Gastroesophageal sphincter (tissue), 4 donors: ENCODE results near the gene SV2B. TPM values are rescaled to one million over a fixed set of nuclear protein-coding genes. Genes with fewer than 3 reads are reported as not detected.

ENCODE experiments used
- ATAC-seq: fragments of 150-250 bp; one replicate; pipeline ENCODE4 v1.9.1; 2016; ENCODE audit warnings: mild to moderate bottlenecking, moderate library complexity
- H3K27ac ChIP-seq, 4 donors: fragments of 200-600 bp; sonication (generic) in 3 of 4; 1 replicate in 3 of 4; 2 replicates in 1 of 4; pipeline ENCODE4 v1.5.1; 2016 to 2019
- H3K27me3 ChIP-seq: fragments of 200-600 bp; sonication (generic); one replicate; pipeline ENCODE4 v1.5.1; 2019
- H3K36me3 ChIP-seq, 2 donors: fragments of 200-600 bp; sonication (generic); one replicate each; pipeline ENCODE4 v1.5.1; 2019; ENCODE audit warnings: control low read depth in 1 of 2
- H3K4me1 ChIP-seq, 3 donors: fragments of 200-600 bp; sonication (generic); 1 replicate in 2 of 3; 2 replicates in 1 of 3; pipeline ENCODE4 v1.5.1; 2016 to 2019; ENCODE audit warnings: control low read depth in 2 of 3
- H3K4me3 ChIP-seq, 2 donors: fragments of 200-600 bp; sonication (generic); one replicate each; pipeline ENCODE4 v1.5.1; 2019; ENCODE audit warnings: mild to moderate bottlenecking in 1 of 2, moderate library complexity in 1 of 2
- H3K9me3 ChIP-seq, 3 donors: fragments of 200-600 bp; sonication (generic); one replicate each; pipeline ENCODE4 v1.5.1; 2017 to 2019; ENCODE audit warnings: control low read depth in 2 of 3
- CTCF ChIP-seq, 4 experiments: fragments of 200-600 bp in 2 of 4; fragments of 450-650 bp in 2 of 4; sonication (generic) in 1 of 4; IDR thresholded peaks; one replicate each; pipeline ENCODE4 v1.5.1; 2017 to 2019; ENCODE audit warnings: antibody characterized with exemption in 4 of 4, mild to moderate bottlenecking in 2 of 4, moderate library complexity in 2 of 4
- EP300 ChIP-seq: sonication (generic); formaldehyde crosslinking; IDR thresholded peaks from one replicate; pipeline ENCODE4 v1.6.1; 2017; ENCODE audit warnings: antibody characterized with exemption, mild to moderate bottlenecking
- POLR2A ChIP-seq, 2 donors: fragments of 450-650 bp; IDR thresholded peaks; one replicate each; pipeline ENCODE4 v1.6.1; 2017; ENCODE audit warnings: antibody characterized with exemption in 2 of 2, mild to moderate bottlenecking in 2 of 2, moderate library complexity in 1 of 2
- POLR2AphosphoS5 ChIP-seq: sonication (generic); formaldehyde crosslinking; IDR thresholded peaks from one replicate; pipeline ENCODE4 v1.6.1; 2017; ENCODE audit warnings: antibody characterized with exemption
- WGBS, 2 donors: methylation state at CpG; one replicate each; pipeline ENCODE4 v1.1.5; 2018; ENCODE audit warnings: low coverage in 1 of 2; 5-methylcytosine and 5-hydroxymethylcytosine counted together
- total RNA-seq, 4 donors: library from RNA; depleted of rRNA; stranded (reverse); fragments of >200 nt; gene quantifications; one replicate each; pipeline ENCODE4 v1.1.0, GENCODE V29; 2016

Gene SV2B
- total RNA-seq, 4 donors from 2014 or later = 0.16 to 4.1 (median 1.1) TPM

GRCh38 chr15:91255670-91256192, 155.7 kb downstream of the SV2B start:
- Histone ChIP-seq H3K36me3 (no peaks in the 10 kb centered on the region), H3K27ac (no peak overlapping the region), H3K27me3 (peaks cover 19% of the 10 kb centered on the region), H3K4me1 (no peaks in the 10 kb centered on the region), H3K4me3 (no peak overlapping the region), H3K9me3 (no peaks in the 10 kb centered on the region)
- 36 to 44% methylated on average over 3 of the region's 3 CpGs for WGBS, 2 donors
- TF ChIP-seq POLR2A (IDR thresholded peaks at IDR 0.05) (no peak), CTCF (IDR thresholded peaks at IDR 0.05) (no peak), EP300 (no peak), POLR2AphosphoS5 (peak; percentile 8)
- ATAC-seq = no peak

- Histone ChIP-seq H3K4me1 (peaks cover 0 to 2% (median 0%) of the 10 kb centered on the region in 3 donors), H3K27me3 (peaks cover 19% of the 10 kb centered on the region), H3K36me3 (no peaks in the 10 kb centered on the region), H3K9me3 (no peaks in the 10 kb centered on the region), H3K27ac (no peak overlapping the region), H3K4me3 (no peak overlapping the region)
- TF ChIP-seq EP300 (no peak), POLR2A (IDR thresholded peaks at IDR 0.05) (no peak), POLR2AphosphoS5 (no peak), CTCF (IDR thresholded peaks at IDR 0.05) (no peak)
- 94 to 95% methylated on average over 2 to 3 of the region's 6 CpGs for WGBS, 2 donors
- ATAC-seq = no peak
Observed at GRCh38 chr15:91257746-91258414, 157.8 kb downstream of the SV2B start.

GRCh38 chr15:91258415-91258759, 158.3 kb downstream of the SV2B start:
- peaks cover 19% of the 10 kb centered on the region for H3K27me3 ChIP-seq
- peaks cover 0 to 7% (median 0%) of the 10 kb centered on the region in 3 donors for H3K4me1 ChIP-seq
- H3K4me3 ChIP-seq = no peak overlapping the region
- H3K27ac ChIP-seq = no peak overlapping the region
- WGBS, 2 donors = no CpG with 5 or more reads among the region's 6 CpGs
- no peak for ATAC-seq
- no peaks in the 10 kb centered on the region for H3K36me3 ChIP-seq
- TF ChIP-seq POLR2AphosphoS5 = no peak
- TF ChIP-seq EP300 = no peak
- TF ChIP-seq POLR2A (IDR thresholded peaks at IDR 0.05) = no peak
- TF ChIP-seq CTCF (IDR thresholded peaks at IDR 0.05) = no peak
- no peaks in the 10 kb centered on the region for H3K9me3 ChIP-seq

- Histone ChIP-seq H3K36me3 (no peaks in the 10 kb centered on the region), H3K27me3 (peaks cover 19% of the 10 kb centered on the region), H3K9me3 (no peaks in the 10 kb centered on the region), H3K4me3 (no peak overlapping the region), H3K4me1 (peaks cover 0 to 14% (median 0%) of the 10 kb centered on the region in 3 donors), H3K27ac (no peak overlapping the region)
- WGBS, 2 donors = 69 to 82% methylated on average over 2 to 3 of the region's 3 CpGs
- TF ChIP-seq POLR2AphosphoS5 (no peak), EP300 (no peak), POLR2A (IDR thresholded peaks at IDR 0.05) (no peak), CTCF (IDR thresholded peaks at IDR 0.05) (no peak)
- no peak for ATAC-seq
Observed at GRCh38 chr15:91259077-91259476, 159.0 kb downstream of the SV2B start.

GRCh38 chr15:91261345-91261744, 161.3 kb downstream of the SV2B start:
- no peak for ATAC-seq
- H3K27ac ChIP-seq = no peak overlapping the region
- H3K27me3 ChIP-seq = peaks cover 13% of the 10 kb centered on the region
- H3K4me3 ChIP-seq = no peak overlapping the region
- H3K9me3 ChIP-seq = no peaks in the 10 kb centered on the region
- no peaks in the 10 kb centered on the region for H3K36me3 ChIP-seq
- peaks cover 3 to 29% (median 3%) of the 10 kb centered on the region in 3 donors for H3K4me1 ChIP-seq
- TF ChIP-seq POLR2AphosphoS5 = no peak
- no peak for TF ChIP-seq CTCF (IDR thresholded peaks at IDR 0.05)
- no peak for TF ChIP-seq EP300
- TF ChIP-seq POLR2A (IDR thresholded peaks at IDR 0.05) = no peak
